Ureter (tissue), 1 donor: ENCODE data around the gene CHST12. TPM values are rescaled to one million over a fixed set of nuclear protein-coding genes. Genes with fewer than 3 reads are reported as not detected.

Experiments used
- total RNA-seq: library from RNA; stranded (reverse); gene quantifications from one replicate; pipeline ENCODE4 v1.2.4, GENCODE V29; 2023
- donor health status: DM: yes; HTN: yes; CAD: no.

The CHST12 gene
- total RNA-seq, 1 donor from 2014 or later: 19.0 TPM

Other genes with a start within 250 kb of the CHST12 start
- gene MAD1L1, start 170.7 kb upstream of the CHST12 start, total RNA-seq: 41.4 TPM
- gene MRM2, start 161.4 kb upstream of the CHST12 start, total RNA-seq: 34.2 TPM
- 8.9 TPM for gene NUDT1, start 161.4 kb upstream of the CHST12 start, total RNA-seq
- gene SNX8, start 89.2 kb upstream of the CHST12 start, total RNA-seq: 23.7 TPM
- 142 TPM for gene EIF3B, start 48.8 kb upstream of the CHST12 start, total RNA-seq
- not detected for gene GRIFIN, start 72.8 kb downstream of the CHST12 start, total RNA-seq
- 22.5 TPM for gene LFNG, start 116.2 kb downstream of the CHST12 start, total RNA-seq
- gene BRAT1, start 151.9 kb downstream of the CHST12 start, total RNA-seq: 24.0 TPM
- 23.0 TPM for gene IQCE, start 155.4 kb downstream of the CHST12 start, total RNA-seq
- gene TTYH3, start 228.4 kb downstream of the CHST12 start, total RNA-seq: 32.3 TPM